HepG2 (cell line): Measurements from ENCODE around the gene ZNF385B. TPM values are rescaled to one million over a fixed set of nuclear protein-coding genes. Genes with fewer than 3 reads are reported as not detected.

Source experiments
- ATAC-seq: fragments of 200-7000 bp; cut with Tn5 transposase; 3 replicates; pipeline ENCODE4 v1.9.1; 2020; ENCODE audit warnings: mild to moderate bottlenecking, moderate library complexity
- BruUV-seq: library from RNA; stranded (reverse); fragments of 400-500 nt; replicated peaks from 2 replicates; lab custom pipeline; 2021; lab: Mats Ljungman, UMichigan
- CTCF ChIA-PET: fragments of 300-600 bp; formaldehyde crosslinking; extraction: SDS; loops from one replicate; lab custom pipeline; 2021; ENCODE audit warnings: low total read pairs, inconsistent platforms, low intra/inter-chr PET ratio; lab: Yijun Ruan, JAX
- POLR2A ChIA-PET: fragments of 350-600 bp; sonication (Branson Sonifier 250); formaldehyde crosslinking; loops from one replicate; lab custom pipeline; 2020; ENCODE audit warnings: antibody characterized with exemption, inconsistent platforms; lab: Yijun Ruan, JAX
- DNase-seq: peaks from one replicate; pipeline ENCODE4 v3.0.0-alpha.2; 2015; ENCODE audit warnings: low spot score
- FAIRE-seq: peaks from 3 replicates; lab custom pipeline; 2011; peaks lifted over from hg19 to GRCh38; lab: Jason Lieb, UNC
- H2AFZ ChIP-seq: one replicate; pipeline ENCODE4 v1.6.1; 2011; ENCODE audit warnings: low read length, inconsistent platforms
- H3K27ac ChIP-seq: fragments of 300-600 bp; 3 replicates; pipeline ENCODE4 v1.8.0; 2011; ENCODE audit warnings: mixed run types, mild to moderate bottlenecking, mixed read lengths, low read length, inconsistent platforms; ENCODE audit not compliant: insufficient read depth; ENCODE audit errors: extremely low read length
- H3K27me3 ChIP-seq, 2 experiments: fragments of 200-600 bp in 1 of 2; 2 replicates in 1 of 2; 3 replicates in 1 of 2; pipeline versions ENCODE4 v1.6.0 to v1.8.0; 2011; ENCODE audit warnings: low read length in 2 of 2, mild to moderate bottlenecking in 2 of 2, moderate library complexity in 2 of 2, inconsistent platforms in 1 of 2; ENCODE audit not compliant: insufficient read depth in 2 of 2, control insufficient read depth in 1 of 2
- H3K36me3 ChIP-seq, 2 experiments: fragments of 200-600 bp in 1 of 2; replicated peaks in 1 of 2; 2 replicates in 1 of 2; 3 replicates in 1 of 2; pipeline versions ENCODE4 v1.5.1 to v1.8.0; 2011; ENCODE audit warnings: low read length in 2 of 2, inconsistent platforms in 1 of 2; ENCODE audit not compliant: insufficient read depth in 2 of 2, control insufficient read depth in 1 of 2
- H3K4me1 ChIP-seq: 2 replicates; pipeline ENCODE4 v1.5.1; 2012; ENCODE audit warnings: low read length, inconsistent platforms; ENCODE audit not compliant: insufficient read depth
- H3K4me2 ChIP-seq: 2 replicates; pipeline ENCODE4 v1.6.0; 2011; ENCODE audit warnings: low read depth, low read length, inconsistent platforms
- H3K4me3 ChIP-seq, 3 experiments: fragments of 200-600 bp in 1 of 3; sonication (generic), shearing (Covaris generic) in 1 of 3; replicated peaks in 1 of 3; 2 replicates each; pipeline ENCODE4 v1.5.1; 2011 to 2016; ENCODE audit warnings: low read length in 3 of 3, inconsistent platforms in 2 of 3, low read depth in 2 of 3, mild to moderate bottlenecking in 2 of 3, control low read depth in 1 of 3, mixed read lengths in 1 of 3; ENCODE audit not compliant: insufficient read depth in 1 of 3
- H3K79me2 ChIP-seq: one replicate; pipeline ENCODE4 v1.6.1; 2011; ENCODE audit warnings: low read length, inconsistent platforms; ENCODE audit not compliant: insufficient read depth
- H3K9ac ChIP-seq: 2 replicates; pipeline ENCODE4 v1.6.0; 2011; ENCODE audit warnings: mild to moderate bottlenecking, low read depth, low read length, inconsistent platforms; ENCODE audit not compliant: insufficient read depth
- H3K9me3 ChIP-seq: 2 replicates; pipeline ENCODE4 v1.5.1; 2012; ENCODE audit warnings: mild to moderate bottlenecking, low read length
- H4K20me1 ChIP-seq: 2 replicates; pipeline ENCODE4 v1.6.0; 2011; ENCODE audit warnings: inconsistent platforms, mild to moderate bottlenecking, low read length, moderate library complexity; ENCODE audit not compliant: insufficient read depth
- AGO2 ChIP-seq: fragments of 200-400 bp; formaldehyde crosslinking; optimal IDR thresholded peaks from 2 replicates; pipeline ENCODE3; 2017; ENCODE audit warnings: mild to moderate bottlenecking, low read depth, low read length, moderate library complexity
- CHD2 ChIP-seq: IDR thresholded peaks from 2 replicates; pipeline ENCODE4 v1.6.1; 2011; ENCODE audit warnings: low read depth, low read length, improper control_type of control experiment
- MAFF ChIP-seq: IDR thresholded peaks from 2 replicates; pipeline ENCODE4 v1.6.1; 2011; ENCODE audit warnings: low read depth, low read length, improper control_type of control experiment
- RXRB ChIP-seq: IDR thresholded peaks from 2 replicates; pipeline ENCODE4 v1.6.1; 2016; ENCODE audit warnings: borderline replicate concordance, missing genetic modification reagents, missing compliant biosample characterization
- SATB2 ChIP-seq: sonication (generic); formaldehyde crosslinking; IDR thresholded peaks from 2 replicates; pipeline ENCODE4 v1.5.0; 2020; ENCODE audit warnings: missing genetic modification reagents
- SMAD9 ChIP-seq: sonication (generic); formaldehyde crosslinking; IDR thresholded peaks from 2 replicates; pipeline ENCODE4 v1.5.1; 2020; ENCODE audit warnings: mild to moderate bottlenecking, missing genetic modification reagents
- SP140L ChIP-seq: sonication (generic); formaldehyde crosslinking; IDR thresholded peaks from 2 replicates; pipeline ENCODE4 v1.4.0; 2020; ENCODE audit warnings: missing genetic modification reagents, borderline replicate concordance
- SYNCRIP ChIP-seq: fragments of 200-400 bp; formaldehyde crosslinking; IDR thresholded peaks from 2 replicates; pipeline ENCODE4 v1.6.1; 2018; ENCODE audit warnings: mild to moderate bottlenecking, low read depth, low read length; ENCODE audit not compliant: insufficient read depth
- TEAD3 ChIP-seq: optimal IDR thresholded peaks from 2 replicates; pipeline ENCODE3; 2016; ENCODE audit warnings: borderline replicate concordance
- ZNF142 ChIP-seq: sonication (generic); formaldehyde crosslinking; IDR thresholded peaks from 2 replicates; pipeline ENCODE4 v1.4.0; 2020; ENCODE audit warnings: missing genetic modification reagents
- ZNF772 ChIP-seq: sonication (generic); formaldehyde crosslinking; IDR thresholded peaks from 2 replicates; pipeline ENCODE4 v1.5.0; 2020; ENCODE audit warnings: mild to moderate bottlenecking, missing genetic modification reagents
- WGBS: methylation state at CpG from one replicate; pipeline ENCODE4 v1.1.6; 2017; ENCODE audit warnings: low lambda C conversion rate; 5-methylcytosine and 5-hydroxymethylcytosine counted together
- in situ Hi-C: cut with HindIII; loops from 2 replicates; pipeline ENCODE4 v1.10.0; 2017; ENCODE audit warnings: low pct_unique_long_range_greater_than_20kb; ENCODE audit not compliant: extremely low pct_ligation_motif_present
- intact Hi-C: fragments of 100-400 bp; cut with micrococcal nuclease; formaldehyde crosslinking; loops from one replicate; pipeline ENCODE4 v1.10.0; 2022; ENCODE audit not compliant: unreplicated experiment
- polyA plus RNA-seq, 8 experiments: library from polyadenylated mRNA; depleted of rRNA in 3 of 8; stranded (reverse) in 7 of 8; unstranded in 1 of 8; fragments of >200 nt; fragmentation: Illumina TruSeq in 4 of 8; extraction: Trizol in 4 of 8; gene quantifications; 2 replicates each; pipeline versions ENCODE4 v1.2.1 to v1.2.3, GENCODE V29; 2011 to 2016; ENCODE audit warnings: low read depth in 4 of 8, missing spikeins in 1 of 8, mixed read lengths in 1 of 8; ENCODE audit not compliant: insufficient read depth in 1 of 8
- total RNA-seq, 5 experiments: library from RNA; depleted of rRNA; stranded (reverse); fragments of >200 nt; fragmentation: Illumina TruSeq; extraction: Trizol; gene quantifications; 2 replicates each; pipeline ENCODE4 v1.2.3, GENCODE V29; 2016; ENCODE audit warnings: low read depth in 1 of 5

ZNF385B gene
- total and polyA plus RNA-seq, 2 of the 13 experiments (the other 11 are each of a cell fraction or from before 2014, with no cell fraction given) = 3.3 to 6.7 TPM

- FAIRE-seq = no peak
- CTCF ChIA-PET = no interaction called here
Observed at GRCh38 chr2:179438654-179439053, 422.8 kb downstream of the ZNF385B start.

More at GRCh38 chr2:179438654-179439053, 422.8 kb downstream of the ZNF385B start:
- H2AFZ ChIP-seq = no peak overlapping the region
- ATAC-seq (no peak), DNase-seq (no peak)
- intact Hi-C loops (no loop called here), in situ Hi-C loops (no loop called here)
- no peaks in the 10 kb centered on the region for H4K20me1 ChIP-seq
- BruUV-seq = no TSS peak
- H3K27me3 ChIP-seq = no peaks in the 10 kb centered on the region
- H3K9ac ChIP-seq = no peak overlapping the region
- WGBS = 46% methylated on average over 4 of the region's 4 CpGs
- no peak overlapping the region for H3K4me2 ChIP-seq
- H3K4me3 ChIP-seq = no peak overlapping the region
- TF ChIP-seq SMAD9 (CRISPR knock-in tag) = no peak
- no peak for TF ChIP-seq ZNF142
- no peak for TF ChIP-seq AGO2
- no peak for TF ChIP-seq CHD2
- TF ChIP-seq MAFF = no peak
- no peak for TF ChIP-seq SYNCRIP
- TF ChIP-seq TEAD3 (CRISPR knock-in tag) = no peak
- TF ChIP-seq SP140L (CRISPR knock-in tag) = no peak
- no peak for TF ChIP-seq RXRB (CRISPR knock-in tag)
- TF ChIP-seq ZNF772 (CRISPR knock-in tag) = no peak
- no peak for TF ChIP-seq SATB2 (CRISPR knock-in tag)
- H3K36me3 ChIP-seq = no peaks in the 10 kb centered on the region
- H3K9me3 ChIP-seq = no peaks in the 10 kb centered on the region
- H3K4me1 ChIP-seq = no peaks in the 10 kb centered on the region
- H3K27ac ChIP-seq = no peak overlapping the region
- H3K79me2 ChIP-seq = no peaks in the 10 kb centered on the region
- POLR2A ChIA-PET = no interaction called here
